ENCODE measurements around the gene RPL3.

- no peak for TF ChIP-seq CTCF (IDR thresholded peaks at IDR 0.05)
- TF ChIP-seq POLR2A (IDR thresholded peaks at IDR 0.05), result no peak
Observed at GRCh38 chr22:39278040-39278439, 41.4 kb downstream of the RPL3 start.

Measured in testis (tissue), 2 donors.